SK-N-MC (cell line): ENCODE measurements around the gene SEC24C.

Source experiments
- EZH2 ChIP-seq: fragments of 200-600 bp; sonication (generic); IDR thresholded peaks from one replicate; pipeline ENCODE4 v1.6.1; 2017; ENCODE audit warnings: antibody characterized with exemption
- POLR2AphosphoS5 ChIP-seq: IDR thresholded peaks from 2 replicates; pipeline ENCODE4 v1.6.1; 2012; ENCODE audit warnings: mild to moderate bottlenecking, low read depth, low read length, borderline replicate concordance

GRCh38 chr10:73809061-73809818 lies 65.1 kb downstream of the SEC24C start:
- no peak for TF ChIP-seq EZH2
- TF ChIP-seq POLR2AphosphoS5 = no peak
